HG02840 (cell line): ENCODE results near the gene MAST4.

Source experiments
- ATAC-seq: cut with Tn5 transposase; IDR thresholded peaks from one replicate; pipeline ENCODE4 v1.9.1; 2021; ENCODE audit warnings: mild to moderate bottlenecking, moderate library complexity, moderate number of reproducible peaks; ENCODE audit not compliant: unreplicated experiment, low FRiP score

MAST4 gene

GRCh38 chr5:67028941-67029340, 432.7 kb downstream of the MAST4 start:
- no peak for ATAC-seq

- ATAC-seq: no peak
Measured at GRCh38 chr5:67029481-67029880, 433.3 kb downstream of the MAST4 start.

GRCh38 chr5:67030289-67031056, 434.3 kb downstream of the MAST4 start:
- ATAC-seq: no peak

- ATAC-seq: no peak
Measured at GRCh38 chr5:67031057-67031443, 434.9 kb downstream of the MAST4 start.

GRCh38 chr5:67031692-67032091, 435.5 kb downstream of the MAST4 start:
- ATAC-seq: no peak

- no peak for ATAC-seq
Measured at GRCh38 chr5:67032921-67033664, 436.9 kb downstream of the MAST4 start.

- no peak for ATAC-seq
Measured at GRCh38 chr5:67033880-67034651, 437.9 kb downstream of the MAST4 start.

GRCh38 chr5:67035098-67035740, 439.0 kb downstream of the MAST4 start:
- ATAC-seq: no peak

- no peak for ATAC-seq
Measured at GRCh38 chr5:67037171-67037570, 441.0 kb downstream of the MAST4 start.

GRCh38 chr5:67038817-67039603, 442.8 kb downstream of the MAST4 start:
- ATAC-seq: no peak

GRCh38 chr5:67042176-67043003, 446.2 kb downstream of the MAST4 start:
- ATAC-seq: no peak

- ATAC-seq: no peak
Measured at GRCh38 chr5:67043796-67044511, 447.8 kb downstream of the MAST4 start.

GRCh38 chr5:67045816-67046740, 449.9 kb downstream of the MAST4 start:
- ATAC-seq: no peak

GRCh38 chr5:67047160-67047559, 451.0 kb downstream of the MAST4 start:
- no peak for ATAC-seq

- no peak for ATAC-seq
Measured at GRCh38 chr5:67047616-67048015, 451.4 kb downstream of the MAST4 start.

- no peak for ATAC-seq
Measured at GRCh38 chr5:67050125-67050524, 453.9 kb downstream of the MAST4 start.

GRCh38 chr5:67050635-67051034, 454.4 kb downstream of the MAST4 start:
- no peak for ATAC-seq
